ENCODE measurements around the gene PHF1. TPM values are rescaled to one million over a fixed set of nuclear protein-coding genes. Genes with fewer than 3 reads are reported as not detected.
"Not testable (repeated sequence)": the region's sequence is repeated elsewhere in the genome, so short reads cannot be mapped to it uniquely, and the experiment has no call there.

The PHF1 gene
- polyA plus RNA-seq, result 102 and 112 TPM in 2 replicates
- polyA minus RNA-seq, result 33.4 and 34.6 TPM in 2 replicates

DNA sequence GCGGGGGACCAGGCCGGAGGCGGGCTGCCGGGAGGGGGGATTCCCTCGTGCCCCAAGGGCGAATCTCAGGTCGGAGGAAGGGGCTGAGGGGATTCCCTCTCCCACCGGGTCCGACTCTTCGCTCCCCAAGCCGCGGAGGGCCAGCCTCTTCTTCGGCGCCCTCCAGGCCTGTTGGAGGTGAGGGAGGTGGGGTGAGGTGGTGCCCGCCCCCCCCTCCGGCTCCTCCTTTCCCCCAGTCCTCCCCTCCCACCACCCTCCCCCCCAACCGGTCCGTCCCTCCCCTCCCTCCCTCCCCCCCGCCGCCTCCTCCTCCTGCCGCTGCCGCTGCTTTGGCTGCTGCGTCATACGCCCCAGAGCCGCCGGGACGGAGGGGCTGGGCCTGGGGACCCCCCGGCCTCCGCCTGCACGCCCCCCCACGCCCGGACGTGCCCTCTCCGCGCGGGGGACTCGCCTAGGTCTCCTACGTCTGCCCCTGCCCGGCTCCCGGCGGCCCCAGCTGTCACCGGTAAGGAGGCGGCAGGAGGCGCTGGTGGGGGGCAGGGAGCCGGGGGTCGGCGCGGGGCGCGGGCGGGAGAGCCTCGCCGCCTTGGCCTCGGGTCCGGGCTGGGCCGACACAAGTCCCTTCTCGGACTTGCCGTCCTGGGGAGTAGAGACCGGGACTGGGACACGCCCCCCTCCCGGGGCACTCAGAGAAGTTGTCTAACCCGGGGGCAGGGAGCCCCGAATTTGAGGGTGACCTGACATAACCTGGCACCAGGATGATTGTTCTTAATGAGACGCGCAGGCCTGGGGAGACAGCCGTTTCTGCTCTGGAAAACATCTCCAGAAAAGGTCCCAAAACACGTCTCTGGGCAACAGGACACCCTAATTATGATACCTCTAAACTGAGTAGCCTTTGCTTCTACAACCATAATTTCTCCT, at the start of gene PHF1:
PHF1 (plus strand) TSS at position 304 of the 921 bp plus-strand sequence. CDS start 1,250 bp downstream, outside the sequence.
- Histone ChIP-seq H3K79me2 (replicated peaks; ENCODE audit: insufficient read depth, low read length) (peaks cover 12% of the 10 kb centered on the region), H4K20me1 (ENCODE audit: insufficient read depth) (no peaks in the 10 kb centered on the region), H3K9me2 (ENCODE audit: insufficient read depth, low read length) (no peaks in the 10 kb centered on the region), H3F3A (ENCODE audit: insufficient read depth, low read length, poor library complexity, severe bottlenecking) (no peaks in the 10 kb centered on the region), H3K4me3 (ENCODE audit: low read length) (peak within 1 kb of the TSS; percentile 83), H3K9ac (ENCODE audit: low read length) (peak within 1 kb of the TSS; percentile 84), H3K27ac (ENCODE audit: low read length) (peak within 1 kb of the TSS; percentile 67), H2AFZ (ENCODE audit: low read depth, low read length) (peak within 1 kb of the TSS; percentile 83), H3K36me3 (ENCODE audit: insufficient read depth, low read length) (peaks cover 3% of the 10 kb centered on the region), H3K4me2 (ENCODE audit: low read length) (peak within 1 kb of the TSS; percentile 97), H3K9me3 (ENCODE audit: low read length) (no peaks in the 10 kb centered on the region), H3K27me3 (ENCODE audit: insufficient read depth, low read depth, low read length) (no peaks in the 10 kb centered on the region)
- TF ChIP-seq, protein P1, sequence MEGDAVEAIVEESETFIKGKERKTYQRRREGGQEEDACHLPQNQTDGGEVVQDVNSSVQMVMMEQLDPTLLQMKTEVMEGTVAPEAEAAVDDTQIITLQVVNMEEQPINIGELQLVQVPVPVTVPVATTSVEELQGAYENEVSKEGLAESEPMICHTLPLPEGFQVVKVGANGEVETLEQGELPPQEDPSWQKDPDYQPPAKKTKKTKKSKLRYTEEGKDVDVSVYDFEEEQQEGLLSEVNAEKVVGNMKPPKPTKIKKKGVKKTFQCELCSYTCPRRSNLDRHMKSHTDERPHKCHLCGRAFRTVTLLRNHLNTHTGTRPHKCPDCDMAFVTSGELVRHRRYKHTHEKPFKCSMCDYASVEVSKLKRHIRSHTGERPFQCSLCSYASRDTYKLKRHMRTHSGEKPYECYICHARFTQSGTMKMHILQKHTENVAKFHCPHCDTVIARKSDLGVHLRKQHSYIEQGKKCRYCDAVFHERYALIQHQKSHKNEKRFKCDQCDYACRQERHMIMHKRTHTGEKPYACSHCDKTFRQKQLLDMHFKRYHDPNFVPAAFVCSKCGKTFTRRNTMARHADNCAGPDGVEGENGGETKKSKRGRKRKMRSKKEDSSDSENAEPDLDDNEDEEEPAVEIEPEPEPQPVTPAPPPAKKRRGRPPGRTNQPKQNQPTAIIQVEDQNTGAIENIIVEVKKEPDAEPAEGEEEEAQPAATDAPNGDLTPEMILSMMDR (IDR thresholded peaks at IDR 0.05; ENCODE audit: poor library complexity, severe bottlenecking), result peak; percentile 25
- no peak for TF ChIP-seq EZH2 (IDR thresholded peaks at IDR 0.05; ENCODE audit: borderline replicate concordance, insufficient read depth, low read length, poor library complexity, severe bottlenecking)
- peak; percentile 59 for TF ChIP-seq POLR2AphosphoS5 (IDR thresholded peaks at IDR 0.05)
- no peak for TF ChIP-seq RAD21 (conservative IDR thresholded peaks at IDR 0.05)
- no peak for TF ChIP-seq SMC3 (conservative IDR thresholded peaks at IDR 0.05; ENCODE audit: poor library complexity)
- peak; percentile 41 for TF ChIP-seq TAF1 (IDR thresholded peaks at IDR 0.05; ENCODE audit: low read depth)
- no peak for TF ChIP-seq MXI1 (conservative IDR thresholded peaks at IDR 0.05; ENCODE audit: poor library complexity, severe bottlenecking)
- TF ChIP-seq, protein P2, sequence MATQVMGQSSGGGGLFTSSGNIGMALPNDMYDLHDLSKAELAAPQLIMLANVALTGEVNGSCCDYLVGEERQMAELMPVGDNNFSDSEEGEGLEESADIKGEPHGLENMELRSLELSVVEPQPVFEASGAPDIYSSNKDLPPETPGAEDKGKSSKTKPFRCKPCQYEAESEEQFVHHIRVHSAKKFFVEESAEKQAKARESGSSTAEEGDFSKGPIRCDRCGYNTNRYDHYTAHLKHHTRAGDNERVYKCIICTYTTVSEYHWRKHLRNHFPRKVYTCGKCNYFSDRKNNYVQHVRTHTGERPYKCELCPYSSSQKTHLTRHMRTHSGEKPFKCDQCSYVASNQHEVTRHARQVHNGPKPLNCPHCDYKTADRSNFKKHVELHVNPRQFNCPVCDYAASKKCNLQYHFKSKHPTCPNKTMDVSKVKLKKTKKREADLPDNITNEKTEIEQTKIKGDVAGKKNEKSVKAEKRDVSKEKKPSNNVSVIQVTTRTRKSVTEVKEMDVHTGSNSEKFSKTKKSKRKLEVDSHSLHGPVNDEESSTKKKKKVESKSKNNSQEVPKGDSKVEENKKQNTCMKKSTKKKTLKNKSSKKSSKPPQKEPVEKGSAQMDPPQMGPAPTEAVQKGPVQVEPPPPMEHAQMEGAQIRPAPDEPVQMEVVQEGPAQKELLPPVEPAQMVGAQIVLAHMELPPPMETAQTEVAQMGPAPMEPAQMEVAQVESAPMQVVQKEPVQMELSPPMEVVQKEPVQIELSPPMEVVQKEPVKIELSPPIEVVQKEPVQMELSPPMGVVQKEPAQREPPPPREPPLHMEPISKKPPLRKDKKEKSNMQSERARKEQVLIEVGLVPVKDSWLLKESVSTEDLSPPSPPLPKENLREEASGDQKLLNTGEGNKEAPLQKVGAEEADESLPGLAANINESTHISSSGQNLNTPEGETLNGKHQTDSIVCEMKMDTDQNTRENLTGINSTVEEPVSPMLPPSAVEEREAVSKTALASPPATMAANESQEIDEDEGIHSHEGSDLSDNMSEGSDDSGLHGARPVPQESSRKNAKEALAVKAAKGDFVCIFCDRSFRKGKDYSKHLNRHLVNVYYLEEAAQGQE (IDR thresholded peaks at IDR 0.05; ENCODE audit: borderline replicate concordance), result peak; percentile 36
- no peak for TF ChIP-seq EP300 (conservative IDR thresholded peaks at IDR 0.05; ENCODE audit: poor library complexity, severe bottlenecking)

DNA sequence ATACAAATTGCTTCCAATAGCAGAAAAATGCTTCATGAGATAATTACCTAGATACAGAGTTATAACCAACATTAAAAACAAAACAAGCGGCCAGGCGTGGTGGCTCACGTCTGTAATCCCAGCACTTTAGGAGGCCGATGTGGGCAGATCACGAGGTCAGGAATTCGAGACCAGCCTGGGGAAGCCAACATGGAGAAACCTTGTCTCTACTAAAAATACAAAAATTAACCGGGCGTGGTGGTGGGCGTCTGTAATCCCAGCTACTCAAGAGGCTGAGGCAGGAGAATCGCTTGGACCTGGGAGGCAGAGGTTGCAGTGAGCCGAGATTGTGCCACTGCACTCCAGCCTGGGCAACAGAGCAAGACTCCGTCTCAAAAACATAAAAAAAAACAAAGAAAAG, 47.3 kb upstream of the PHF1 start:
- H3K4me2 ChIP-seq (ENCODE audit: low read length); H3K9me3 ChIP-seq (ENCODE audit: low read length); H3K36me3 ChIP-seq (ENCODE audit: insufficient read depth, low read length); H3K79me2 ChIP-seq (replicated peaks; ENCODE audit: insufficient read depth, low read length); H3K9ac ChIP-seq (ENCODE audit: low read length); H3K27ac ChIP-seq (ENCODE audit: low read length); H3K27me3 ChIP-seq (ENCODE audit: insufficient read depth, low read depth, low read length); H3K9me2 ChIP-seq (ENCODE audit: insufficient read depth, low read length); H2AFZ ChIP-seq (ENCODE audit: low read depth, low read length); H3F3A ChIP-seq (ENCODE audit: insufficient read depth, low read length, poor library complexity, severe bottlenecking); H4K20me1 ChIP-seq (ENCODE audit: insufficient read depth); H3K4me3 ChIP-seq (ENCODE audit: low read length): not testable (repeated sequence)

- H3K4me3 ChIP-seq (ENCODE audit: low read length); H3K27ac ChIP-seq (ENCODE audit: low read length); H3K9me2 ChIP-seq (ENCODE audit: insufficient read depth, low read length): not testable (repeated sequence)
These were observed 46.2 kb upstream of the PHF1 start for GRCh38 chr6:33364475-33365205.

GRCh38 chr6:33365206-33365971, 45.4 kb upstream of the PHF1 start:
- H3K9ac ChIP-seq (ENCODE audit: low read length); H3K27me3 ChIP-seq (ENCODE audit: insufficient read depth, low read depth, low read length); H3K4me3 ChIP-seq (ENCODE audit: low read length); H3K27ac ChIP-seq (ENCODE audit: low read length); H3K9me3 ChIP-seq (ENCODE audit: low read length); H3K4me2 ChIP-seq (ENCODE audit: low read length); H3F3A ChIP-seq (ENCODE audit: insufficient read depth, low read length, poor library complexity, severe bottlenecking); H2AFZ ChIP-seq (ENCODE audit: low read depth, low read length); H3K79me2 ChIP-seq (replicated peaks; ENCODE audit: insufficient read depth, low read length); H3K9me2 ChIP-seq (ENCODE audit: insufficient read depth, low read length); H4K20me1 ChIP-seq (ENCODE audit: insufficient read depth); H3K36me3 ChIP-seq (ENCODE audit: insufficient read depth, low read length): not testable (repeated sequence)

More at GRCh38 chr6:33364475-33365205, 46.2 kb upstream of the PHF1 start:
- not testable (repeated sequence) for H3K9me3 ChIP-seq (ENCODE audit: low read length); H3K9ac ChIP-seq (ENCODE audit: low read length); H3F3A ChIP-seq (ENCODE audit: insufficient read depth, low read length, poor library complexity, severe bottlenecking); H3K36me3 ChIP-seq (ENCODE audit: insufficient read depth, low read length); H3K27me3 ChIP-seq (ENCODE audit: insufficient read depth, low read depth, low read length); H4K20me1 ChIP-seq (ENCODE audit: insufficient read depth); H3K4me2 ChIP-seq (ENCODE audit: low read length); H2AFZ ChIP-seq (ENCODE audit: low read depth, low read length); H3K79me2 ChIP-seq (replicated peaks; ENCODE audit: insufficient read depth, low read length)
